HepG2 (cell line): ENCODE data around the gene MFSD11. TPM values are rescaled to one million over a fixed set of nuclear protein-coding genes. Genes with fewer than 3 reads are reported as not detected.

ENCODE experiments used
- HCFC1 ChIP-seq: fragments of 150-350 bp; IDR thresholded peaks from 2 replicates; pipeline ENCODE4 v1.6.1; 2014; ENCODE audit warnings: low read depth, low read length
- HOMEZ ChIP-seq: IDR thresholded peaks from 2 replicates; pipeline ENCODE4 v1.6.1; 2016; ENCODE audit warnings: low read depth
- MTA3 ChIP-seq: sonication (generic); formaldehyde crosslinking; IDR thresholded peaks from 2 replicates; pipeline ENCODE4 v1.4.0; 2020; ENCODE audit warnings: missing genetic modification reagents
- NR1H2 ChIP-seq: sonication (generic); formaldehyde crosslinking; IDR thresholded peaks from 2 replicates; pipeline ENCODE4 v1.8.1; 2022; ENCODE audit warnings: low read depth, missing genetic modification reagents, borderline replicate concordance
- PHF20 ChIP-seq: sonication (generic); formaldehyde crosslinking; IDR thresholded peaks from 2 replicates; pipeline ENCODE4 v1.5.0; 2020; ENCODE audit warnings: mild to moderate bottlenecking, missing genetic modification reagents
- RCOR2 ChIP-seq: IDR thresholded peaks from 2 replicates; pipeline ENCODE4 v1.6.1; 2016; ENCODE audit warnings: missing biosample characterization, missing genetic modification reagents
- RXRB ChIP-seq: IDR thresholded peaks from 2 replicates; pipeline ENCODE4 v1.6.1; 2016; ENCODE audit warnings: borderline replicate concordance, missing genetic modification reagents, missing compliant biosample characterization
- STAT5B ChIP-seq: sonication (generic); formaldehyde crosslinking; IDR thresholded peaks from 2 replicates; pipeline ENCODE4 v1.4.0; 2020; ENCODE audit warnings: missing genetic modification reagents
- SYNCRIP ChIP-seq: fragments of 200-400 bp; formaldehyde crosslinking; IDR thresholded peaks from 2 replicates; pipeline ENCODE4 v1.6.1; 2018; ENCODE audit warnings: mild to moderate bottlenecking, low read depth, low read length; ENCODE audit not compliant: insufficient read depth
- ZHX2 ChIP-seq, 2 experiments: sonication (generic) in 1 of 2; formaldehyde crosslinking in 1 of 2; IDR thresholded peaks; 2 replicates each; pipeline versions ENCODE4 v1.6.1 to v1.9.0; 2014 to 2022; ENCODE audit warnings: antibody characterized with exemption in 1 of 2, borderline replicate concordance in 1 of 2, inconsistent platforms in 1 of 2, low read depth in 1 of 2, missing genetic modification reagents in 1 of 2
- polyA plus RNA-seq, 8 experiments: library from polyadenylated mRNA; depleted of rRNA in 3 of 8; stranded (reverse) in 7 of 8; unstranded in 1 of 8; fragments of >200 nt; fragmentation: Illumina TruSeq in 4 of 8; extraction: Trizol in 4 of 8; gene quantifications; 2 replicates each; pipeline versions ENCODE4 v1.2.1 to v1.2.3, GENCODE V29; 2011 to 2016; ENCODE audit warnings: low read depth in 4 of 8, missing spikeins in 1 of 8, mixed read lengths in 1 of 8; ENCODE audit not compliant: insufficient read depth in 1 of 8
- total RNA-seq, 5 experiments: library from RNA; depleted of rRNA; stranded (reverse); fragments of >200 nt; fragmentation: Illumina TruSeq; extraction: Trizol; gene quantifications; 2 replicates each; pipeline ENCODE4 v1.2.3, GENCODE V29; 2016; ENCODE audit warnings: low read depth in 1 of 5
- TF ChIP-seq, protein P1 (sequence below), 2 experiments: fragments of 450-650 bp in 1 of 2; sonication (generic) in 1 of 2; formaldehyde crosslinking in 1 of 2; IDR thresholded peaks; 2 replicates each; pipeline versions ENCODE4 v1.6.1 to v1.8.0; 2016 to 2022; ENCODE audit warnings: antibody characterized with exemption in 1 of 2, mild to moderate bottlenecking in 1 of 2, missing genetic modification reagents in 1 of 2

MFSD11 gene
- total and polyA plus RNA-seq, 2 of the 13 experiments (the other 11 are each of a cell fraction or from before 2014, with no cell fraction given), result 26.1 to 36.3 TPM

DNA sequence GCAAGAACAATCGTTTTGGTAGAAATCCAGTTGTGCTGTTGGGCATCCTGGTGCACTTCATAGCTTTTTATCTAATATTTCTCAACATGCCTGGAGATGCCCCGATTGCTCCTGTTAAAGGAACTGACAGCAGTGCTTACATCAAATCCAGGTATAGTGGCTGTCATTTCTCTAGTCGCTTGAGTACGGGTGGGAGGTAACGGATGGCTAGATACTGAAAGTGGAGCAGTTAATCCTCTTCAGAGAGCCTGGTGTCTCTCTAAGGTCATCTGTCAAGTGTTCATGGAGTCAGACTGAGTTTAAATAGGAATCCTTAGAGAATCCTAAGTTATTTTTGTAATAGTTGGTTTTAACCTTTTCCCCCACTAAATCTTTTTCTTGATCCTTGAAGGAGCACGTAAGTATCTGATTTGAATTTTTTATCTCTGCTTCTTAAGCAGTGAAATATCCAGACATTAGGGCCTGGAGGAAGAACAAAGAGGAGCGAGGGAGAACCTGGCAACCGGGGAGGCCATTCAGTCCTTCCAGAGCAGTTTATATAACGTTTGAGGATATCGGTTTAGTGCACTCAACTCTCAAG, 37.2 kb downstream of the MFSD11 start (continued):
- TF ChIP-seq, protein P1, sequence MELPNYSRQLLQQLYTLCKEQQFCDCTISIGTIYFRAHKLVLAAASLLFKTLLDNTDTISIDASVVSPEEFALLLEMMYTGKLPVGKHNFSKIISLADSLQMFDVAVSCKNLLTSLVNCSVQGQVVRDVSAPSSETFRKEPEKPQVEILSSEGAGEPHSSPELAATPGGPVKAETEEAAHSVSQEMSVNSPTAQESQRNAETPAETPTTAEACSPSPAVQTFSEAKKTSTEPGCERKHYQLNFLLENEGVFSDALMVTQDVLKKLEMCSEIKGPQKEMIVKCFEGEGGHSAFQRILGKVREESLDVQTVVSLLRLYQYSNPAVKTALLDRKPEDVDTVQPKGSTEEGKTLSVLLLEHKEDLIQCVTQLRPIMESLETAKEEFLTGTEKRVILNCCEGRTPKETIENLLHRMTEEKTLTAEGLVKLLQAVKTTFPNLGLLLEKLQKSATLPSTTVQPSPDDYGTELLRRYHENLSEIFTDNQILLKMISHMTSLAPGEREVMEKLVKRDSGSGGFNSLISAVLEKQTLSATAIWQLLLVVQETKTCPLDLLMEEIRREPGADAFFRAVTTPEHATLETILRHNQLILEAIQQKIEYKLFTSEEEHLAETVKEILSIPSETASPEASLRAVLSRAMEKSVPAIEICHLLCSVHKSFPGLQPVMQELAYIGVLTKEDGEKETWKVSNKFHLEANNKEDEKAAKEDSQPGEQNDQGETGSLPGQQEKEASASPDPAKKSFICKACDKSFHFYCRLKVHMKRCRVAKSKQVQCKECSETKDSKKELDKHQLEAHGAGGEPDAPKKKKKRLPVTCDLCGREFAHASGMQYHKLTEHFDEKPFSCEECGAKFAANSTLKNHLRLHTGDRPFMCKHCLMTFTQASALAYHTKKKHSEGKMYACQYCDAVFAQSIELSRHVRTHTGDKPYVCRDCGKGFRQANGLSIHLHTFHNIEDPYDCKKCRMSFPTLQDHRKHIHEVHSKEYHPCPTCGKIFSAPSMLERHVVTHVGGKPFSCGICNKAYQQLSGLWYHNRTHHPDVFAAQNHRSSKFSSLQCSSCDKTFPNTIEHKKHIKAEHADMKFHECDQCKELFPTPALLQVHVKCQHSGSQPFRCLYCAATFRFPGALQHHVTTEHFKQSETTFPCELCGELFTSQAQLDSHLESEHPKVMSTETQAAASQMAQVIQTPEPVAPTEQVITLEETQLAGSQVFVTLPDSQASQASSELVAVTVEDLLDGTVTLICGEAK (IDR thresholded peaks at IDR 0.05), result no peak
- TF ChIP-seq, protein P1 (CRISPR knock-in tag; IDR thresholded peaks at IDR 0.05), result no peak
- no peak for TF ChIP-seq PHF20 (CRISPR knock-in tag)
- TF ChIP-seq NR1H2 (CRISPR knock-in tag), result no peak
- no peak for TF ChIP-seq ZHX2 (IDR thresholded peaks at IDR 0.05; ENCODE audit: low read depth)
- TF ChIP-seq ZHX2 (CRISPR knock-in tag; IDR thresholded peaks at IDR 0.05; ENCODE audit: borderline replicate concordance), result no peak
- TF ChIP-seq HOMEZ (CRISPR knock-in tag), result no peak
- TF ChIP-seq RCOR2, result no peak
- TF ChIP-seq SYNCRIP, result no peak
- no peak for TF ChIP-seq HCFC1
- TF ChIP-seq STAT5B (CRISPR knock-in tag), result no peak
- TF ChIP-seq RXRB (CRISPR knock-in tag), result no peak
- TF ChIP-seq MTA3 (CRISPR knock-in tag), result no peak
